RWPE1 (cell line): Measurements from ENCODE around the gene POLR1D.

Source experiments
- CTCF ChIA-PET: fragments of 350-600 bp; sonication (Branson Sonifier 250); formaldehyde crosslinking; extraction: SDS; loops from one replicate; lab custom pipeline; 2021; lab: Yijun Ruan, JAX
- POLR2A ChIA-PET: fragments of 400-600 bp; formaldehyde crosslinking; extraction: SDS; loops from one replicate; lab custom pipeline; 2020; ENCODE audit warnings: antibody characterized with exemption; ENCODE audit not compliant: low non-redundant PET; lab: Yijun Ruan, JAX
- DNase-seq: peaks from one replicate; pipeline ENCODE4 v3.0.0; 2012; ENCODE audit warnings: low spot score
- H3K27ac ChIP-seq: fragments of 450-650 bp; 2 replicates; pipeline ENCODE4 v1.5.1; 2017
- CTCF ChIP-seq: fragments of 450-650 bp; conservative IDR thresholded peaks from 2 replicates; pipeline ENCODE4 v1.5.1; 2017; ENCODE audit warnings: low read depth, mild to moderate bottlenecking

The POLR1D gene

GRCh38 chr13:27605610-27606200, 16.0 kb upstream of the POLR1D start:
- POLR2A ChIA-PET, result no interaction called here
- CTCF ChIA-PET, result no interaction called here
- no peak for DNase-seq
- H3K27ac ChIP-seq, result no peak overlapping the region
- TF ChIP-seq CTCF, result no peak

GRCh38 chr13:27607125-27607524, 14.6 kb upstream of the POLR1D start:
- DNase-seq, result peak; percentile 29
- TF ChIP-seq CTCF, result no peak
- ChIA-PET CTCF (interaction anchor here (0.7 kb wide), 1 partner anchor 113 kb away, joined by 3 read pairs; no protein-coding TSS in a partner anchor), POLR2A (no interaction called here)
- no peak overlapping the region for H3K27ac ChIP-seq

GRCh38 chr13:27613628-27614027, 8.1 kb upstream of the POLR1D start:
- CTCF ChIA-PET, result no interaction called here
- DNase-seq, result no peak

GRCh38 chr13:27617881-27618321, 3.8 kb upstream of the POLR1D start:
- no peak overlapping the region for H3K27ac ChIP-seq

More at GRCh38 chr13:27613628-27614027, 8.1 kb upstream of the POLR1D start:
- TF ChIP-seq CTCF, result no peak
- POLR2A ChIA-PET, result no interaction called here
- no peak overlapping the region for H3K27ac ChIP-seq

GRCh38 chr13:27619093-27619727, 2.5 kb upstream of the POLR1D start:
- POLR2A ChIA-PET, result no interaction called here
- DNase-seq, result no peak
- CTCF ChIA-PET, result interaction anchor here (2.2 kb wide), 1 partner anchor 87 kb away, joined by 7 read pairs; no protein-coding TSS in a partner anchor
- H3K27ac ChIP-seq, result no peak overlapping the region; the same call in 1 of the 2 replicates
- TF ChIP-seq CTCF, result no peak

More at GRCh38 chr13:27617881-27618321, 3.8 kb upstream of the POLR1D start:
- TF ChIP-seq CTCF, result no peak
- CTCF ChIA-PET, result interaction anchor here (2.2 kb wide), 1 partner anchor 85 kb away, joined by 7 read pairs; no protein-coding TSS in a partner anchor
- POLR2A ChIA-PET, result no interaction called here
- DNase-seq, result peak; percentile 51

GRCh38 chr13:27619728-27620376, 1.8 kb upstream of the POLR1D start:
- TF ChIP-seq CTCF, result peak; percentile 27
- no peak for DNase-seq
- POLR2A ChIA-PET, result interaction anchor here (0.6 kb wide), 3 partner anchors 46 to 295 kb away, joined by 3 to 6 read pairs (median 3); no protein-coding TSS in a partner anchor
- CTCF ChIA-PET, result interaction anchor here (0.6 to 2.2 kb wide), 4 partner anchors 87 to 413 kb away, joined by 3 to 7 read pairs (median 4); no protein-coding TSS in a partner anchor
- peak overlapping the region; percentile 98 for H3K27ac ChIP-seq
